NCI-H446 treated with DMSO at 0.1 percent for 48 hours (cell line): ENCODE data around the gene CHDH.

ENCODE experiments used
- DNase-seq: peaks from one replicate; lab custom pipeline; 2025; lab: John Stamatoyannopoulos, UW

Gene CHDH

DNA sequence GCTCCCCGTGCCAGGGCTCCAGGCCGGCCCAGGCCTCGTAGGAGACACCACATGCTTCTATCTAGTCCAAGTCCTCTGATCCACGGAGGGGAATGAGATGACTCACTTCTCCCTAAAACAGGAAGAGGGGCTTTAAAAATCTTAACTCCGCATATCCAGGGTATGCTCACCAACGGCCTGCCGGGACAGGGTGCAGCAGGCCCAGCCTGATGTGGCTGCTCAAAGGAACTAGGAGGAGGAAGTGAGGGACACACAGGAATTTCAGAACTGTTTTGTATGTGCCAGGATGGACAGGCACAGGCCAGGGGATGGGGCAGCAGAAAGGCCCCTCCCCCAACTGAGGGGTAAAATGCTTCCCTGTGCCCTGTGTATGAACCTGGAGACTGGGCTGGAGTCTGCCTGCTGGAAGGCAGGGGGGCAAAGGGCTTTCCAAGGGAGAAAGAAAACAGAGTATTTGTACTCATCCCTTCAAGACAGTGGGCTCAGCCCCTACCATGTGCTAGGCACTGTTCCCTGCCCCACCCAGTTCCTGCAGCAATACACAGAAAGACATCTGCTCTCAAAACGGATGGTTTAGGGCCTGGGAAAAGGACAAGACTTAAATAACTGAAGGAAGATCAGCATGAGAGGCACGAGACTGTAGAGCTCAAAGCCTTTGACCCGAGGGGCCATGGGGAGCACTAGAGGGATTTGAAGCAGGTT, 22.1 kb downstream of the CHDH start:
- DNase-seq: no peak

DNA sequence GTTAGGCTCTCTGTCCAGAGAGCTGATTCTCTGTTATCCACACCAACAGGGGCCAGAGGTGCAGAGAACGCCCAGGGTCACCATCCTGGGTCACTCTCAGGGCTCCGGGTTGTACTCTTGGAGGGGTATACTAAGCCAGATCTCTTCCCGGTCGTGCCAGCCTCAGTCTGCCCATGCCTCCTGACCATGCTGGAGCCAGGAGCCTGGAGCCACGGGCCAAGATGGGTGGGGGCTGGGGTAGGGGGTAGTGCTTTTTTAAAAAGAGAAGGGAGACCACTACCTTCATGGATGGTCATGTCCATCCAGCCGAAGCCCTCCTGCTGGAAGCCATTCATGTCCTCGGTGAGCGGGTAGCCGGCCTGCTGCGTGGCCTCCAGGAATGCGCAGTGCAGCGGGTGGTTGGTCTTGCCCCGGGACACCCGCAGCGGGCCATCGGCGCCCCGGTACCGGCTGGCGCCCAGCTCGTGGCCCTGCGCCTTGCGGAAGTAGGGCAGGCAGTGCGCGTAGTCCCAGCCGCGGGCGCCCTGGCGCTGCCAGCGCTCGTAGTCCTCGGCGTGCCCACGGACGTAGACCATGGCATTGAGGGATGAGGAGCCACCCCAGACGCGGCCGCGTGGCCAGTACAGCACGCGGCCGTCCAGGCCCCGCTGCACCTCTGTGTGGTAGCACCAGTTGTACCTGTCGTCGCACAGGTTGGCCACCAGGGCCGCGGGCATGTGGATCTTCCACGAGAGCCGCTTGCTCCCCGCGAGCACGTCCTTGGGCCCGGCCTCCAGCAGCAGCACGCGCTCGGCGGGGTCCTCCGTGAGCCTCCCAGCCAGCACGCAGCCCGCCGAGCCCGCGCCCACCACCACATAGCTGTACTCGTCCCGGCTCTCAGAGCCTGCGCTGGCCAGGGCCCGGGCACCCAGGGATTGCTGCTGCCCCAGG, 22.9 kb downstream of the CHDH start:
- no peak for DNase-seq

- DNase-seq: no peak
These were observed 23.9 kb downstream of the CHDH start for GRCh38 chr3:53822331-53822741.

- no peak for DNase-seq
These were observed 24.5 kb downstream of the CHDH start for GRCh38 chr3:53821631-53822121.

GRCh38 chr3:53820756-53821580, 25.3 kb downstream of the CHDH start:
- DNase-seq: no peak

DNA sequence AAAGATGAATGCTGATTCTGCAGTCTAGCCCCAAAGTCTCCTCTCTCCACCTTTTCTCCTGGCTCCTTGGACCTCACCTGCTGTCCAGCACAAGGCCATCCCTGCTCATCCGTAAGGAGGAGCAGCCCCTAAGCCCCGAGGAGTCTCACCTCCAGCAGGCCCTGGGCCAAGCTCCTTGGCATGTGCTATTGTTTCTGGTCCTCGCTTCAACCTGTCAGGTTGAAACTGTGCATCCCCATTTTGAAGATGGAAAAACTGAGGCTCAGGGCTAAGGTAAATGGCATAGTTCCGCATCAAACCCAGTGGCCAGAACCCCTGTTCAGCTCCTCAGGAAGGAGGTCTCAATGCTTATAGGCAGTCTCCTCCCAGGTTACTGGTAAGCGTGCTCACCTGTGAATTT, 26.1 kb downstream of the CHDH start:
- DNase-seq: no peak

GRCh38 chr3:53819163-53819868, 26.9 kb downstream of the CHDH start:
- no peak for DNase-seq

- DNase-seq: no peak
These were observed 27.7 kb downstream of the CHDH start for GRCh38 chr3:53818221-53819162.

DNA sequence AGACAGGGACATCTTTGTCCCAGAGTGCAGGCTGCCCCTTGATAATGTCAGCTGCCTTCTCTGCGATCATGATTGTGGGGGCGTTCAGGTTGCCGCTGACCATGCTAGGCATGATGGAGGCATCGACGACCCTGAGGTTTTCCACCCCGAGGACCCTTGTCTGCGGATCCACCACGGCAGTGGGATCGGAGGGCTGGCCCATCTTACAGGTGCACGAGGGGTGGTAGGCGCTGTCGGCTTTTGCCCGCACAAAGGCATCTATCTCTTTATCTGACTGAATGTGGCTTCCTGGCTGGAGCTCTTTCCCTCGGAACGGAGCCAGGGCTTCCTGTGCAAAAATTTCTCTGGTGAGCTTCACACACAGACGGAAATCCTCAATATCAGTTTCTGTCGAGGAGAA, 28.4 kb downstream of the CHDH start:
- DNase-seq: no peak

GRCh38 chr3:53817211-53817610, 29.0 kb downstream of the CHDH start:
- DNase-seq: no peak

- no peak for DNase-seq
These were observed 29.8 kb downstream of the CHDH start for GRCh38 chr3:53816425-53816824.

GRCh38 chr3:53815651-53816050, 30.6 kb downstream of the CHDH start:
- DNase-seq: no peak

DNA sequence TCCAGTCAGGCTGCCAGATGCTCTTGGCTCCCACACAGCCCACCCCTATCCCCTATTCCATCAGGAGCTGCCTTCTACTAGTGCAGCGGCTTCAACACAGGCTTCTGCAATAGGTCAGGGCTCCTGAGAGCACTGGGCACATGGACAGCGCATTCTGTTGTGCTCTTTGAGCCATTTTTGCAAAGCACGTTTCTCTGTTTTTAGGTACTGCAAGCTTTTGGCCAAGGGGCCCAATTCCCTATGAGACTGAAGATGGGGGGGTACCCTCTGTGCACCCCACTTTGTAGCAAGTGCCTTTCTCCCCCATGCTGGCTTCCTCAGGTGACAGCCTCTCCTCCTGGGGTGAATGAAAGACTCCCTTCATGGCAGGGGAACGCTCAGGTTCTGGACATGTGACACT, 31.2 kb downstream of the CHDH start:
- DNase-seq: no peak

GRCh38 chr3:53813876-53814275, 32.3 kb downstream of the CHDH start:
- no peak for DNase-seq

DNA sequence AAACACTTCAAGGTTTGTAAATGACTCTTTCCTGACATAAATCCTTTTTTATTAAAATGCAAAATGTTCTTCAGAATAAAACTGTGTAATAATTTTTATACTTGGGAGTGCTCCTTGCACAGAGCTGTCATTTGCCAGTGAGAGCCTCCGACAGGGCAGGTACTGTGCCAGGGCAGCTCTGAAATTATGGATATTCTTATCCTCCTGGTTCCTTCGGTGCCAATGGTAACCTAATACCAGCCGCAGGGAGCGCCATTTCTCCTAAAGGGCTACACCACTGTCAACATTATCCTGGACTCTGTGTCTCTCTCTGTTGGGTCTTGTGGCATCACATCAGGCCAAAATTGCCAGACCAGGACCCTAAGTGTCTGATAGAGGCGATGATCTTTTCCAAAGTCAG, 33.0 kb downstream of the CHDH start:
- no peak for DNase-seq

DNA sequence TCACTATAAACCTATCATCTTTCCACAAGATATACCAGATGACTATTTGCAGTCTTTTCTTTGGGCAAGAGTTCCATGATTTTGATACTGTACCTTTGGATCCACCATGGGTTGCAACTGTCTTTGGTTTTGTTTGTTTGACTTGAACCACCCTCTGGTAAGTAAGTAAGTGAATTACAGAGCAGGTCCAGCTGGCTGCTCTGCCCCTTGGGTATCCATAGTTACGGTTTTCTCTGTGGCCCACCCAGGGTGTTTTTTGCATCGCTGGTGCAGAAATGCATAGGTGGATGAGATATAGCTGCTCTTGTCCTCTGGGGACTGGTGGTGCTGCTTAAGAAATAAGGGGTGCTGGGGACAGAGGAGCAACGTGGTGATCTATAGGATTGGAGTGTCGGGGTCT, 33.8 kb downstream of the CHDH start:
- no peak for DNase-seq

DNA sequence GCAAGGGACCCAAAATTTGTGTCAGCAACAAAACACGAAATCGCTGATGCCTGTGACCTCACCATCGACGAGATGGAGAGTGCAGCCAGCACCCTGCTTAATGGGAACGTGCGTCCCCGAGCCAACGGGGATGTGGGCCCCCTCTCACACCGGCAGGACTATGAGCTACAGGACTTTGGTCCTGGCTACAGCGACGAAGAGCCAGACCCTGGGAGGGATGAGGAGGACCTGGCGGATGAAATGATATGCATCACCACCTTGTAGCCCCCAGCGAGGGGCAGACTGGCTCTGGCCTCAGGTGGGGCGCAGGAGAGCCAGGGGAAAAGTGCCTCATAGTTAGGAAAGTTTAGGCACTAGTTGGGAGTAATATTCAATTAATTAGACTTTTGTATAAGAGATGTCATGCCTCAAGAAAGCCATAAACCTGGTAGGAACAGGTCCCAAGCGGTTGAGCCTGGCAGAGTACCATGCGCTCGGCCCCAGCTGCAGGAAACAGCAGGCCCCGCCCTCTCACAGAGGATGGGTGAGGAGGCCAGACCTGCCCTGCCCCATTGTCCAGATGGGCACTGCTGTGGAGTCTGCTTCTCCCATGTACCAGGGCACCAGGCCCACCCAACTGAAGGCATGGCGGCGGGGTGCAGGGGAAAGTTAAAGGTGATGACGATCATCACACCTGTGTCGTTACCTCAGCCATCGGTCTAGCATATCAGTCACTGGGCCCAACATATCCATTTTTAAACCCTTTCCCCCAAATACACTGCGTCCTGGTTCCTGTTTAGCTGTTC, 34.9 kb downstream of the CHDH start:
- no peak for DNase-seq

DNA sequence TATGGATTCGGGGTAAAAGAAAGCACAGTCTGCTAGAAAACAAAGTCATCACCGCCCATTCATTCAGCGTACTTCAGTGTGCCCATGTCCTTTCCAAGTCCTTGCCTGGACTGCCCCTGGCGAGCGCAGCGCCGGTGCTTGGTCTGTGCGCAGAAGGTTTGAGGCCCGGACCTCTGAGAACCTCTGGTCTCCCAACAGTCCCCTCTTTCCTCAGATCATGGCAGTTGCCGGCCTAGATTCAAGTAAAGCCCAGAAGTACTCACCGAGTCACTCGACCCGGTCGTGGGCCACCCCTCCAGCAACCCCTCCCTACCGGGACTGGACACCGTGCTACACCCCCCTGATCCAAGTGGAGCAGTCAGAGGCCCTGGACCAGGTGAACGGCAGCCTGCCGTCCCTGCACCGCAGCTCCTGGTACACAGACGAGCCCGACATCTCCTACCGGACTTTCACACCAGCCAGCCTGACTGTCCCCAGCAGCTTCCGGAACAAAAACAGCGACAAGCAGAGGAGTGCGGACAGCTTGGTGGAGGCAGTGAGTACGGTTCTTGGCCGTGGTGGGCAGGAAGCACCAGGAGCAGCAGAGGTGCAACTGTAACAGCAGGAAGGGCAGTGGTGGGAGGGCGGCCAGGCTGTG, 36.3 kb downstream of the CHDH start:
- no peak for DNase-seq

DNA sequence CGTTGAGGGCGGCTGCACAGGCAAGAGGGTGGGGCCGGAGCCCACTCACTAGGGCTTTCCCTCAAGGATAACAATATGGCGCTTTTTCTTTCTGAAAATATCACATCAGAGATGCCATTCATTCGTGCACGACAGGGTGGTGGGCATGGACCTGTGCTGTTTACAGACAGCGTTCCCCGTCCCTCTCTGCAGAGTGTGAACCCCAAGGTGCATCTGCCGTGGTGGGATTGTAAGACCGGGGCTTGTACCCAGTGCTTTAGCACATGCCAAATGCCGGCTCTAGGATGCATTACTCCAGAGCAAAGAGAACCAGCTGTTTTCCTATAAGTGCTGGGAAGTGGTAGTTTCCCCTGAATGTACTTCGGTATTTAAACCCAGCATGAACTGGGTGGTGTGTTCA, 37.0 kb downstream of the CHDH start:
- DNase-seq: no peak
